CD14-positive monocyte (primary cell): ENCODE measurements around the gene PARP3. TPM values are rescaled to one million over a fixed set of nuclear protein-coding genes. Genes with fewer than 3 reads are reported as not detected.
A peak's percentile ranks its signal among the peaks of the same experiment; 100 is the strongest.

Source experiments
- DNase-seq, 3 donors: peaks; one replicate each; pipeline ENCODE4 v3.0.0-alpha.2; 2011 to 2022
- H2AFZ ChIP-seq: 2 replicates; pipeline ENCODE4 v1.6.0; 2012; ENCODE audit warnings: mild to moderate bottlenecking, low read depth, low read length, inconsistent platforms; ENCODE audit not compliant: insufficient read depth, poor library complexity, severe bottlenecking
- H3K27ac ChIP-seq, 2 donors: 1 replicate in 1 of 2; 2 replicates in 1 of 2; pipeline ENCODE4 v1.5.1; 2012 to 2013; ENCODE audit warnings: low read length in 2 of 2, control low read depth in 1 of 2, inconsistent platforms in 1 of 2, low read depth in 1 of 2, mild to moderate bottlenecking in 1 of 2
- H3K27me3 ChIP-seq, 2 donors: one replicate each; pipeline versions ENCODE4 v1.6.0 to v1.6.1; 2011 to 2013; ENCODE audit warnings: low read length in 2 of 2; ENCODE audit not compliant: control insufficient read depth in 2 of 2, insufficient read depth in 2 of 2
- H3K36me3 ChIP-seq, 2 donors: replicated peaks in 1 of 2; 1 replicate in 1 of 2; 2 replicates in 1 of 2; pipeline versions ENCODE4 v1.5.1 to v1.6.1; 2012 to 2013; ENCODE audit warnings: low read length in 2 of 2, control low read depth in 1 of 2, inconsistent platforms in 1 of 2, mild to moderate bottlenecking in 1 of 2; ENCODE audit not compliant: insufficient read depth in 2 of 2, control insufficient read depth in 1 of 2
- H3K4me1 ChIP-seq, 2 donors: 1 replicate in 1 of 2; 2 replicates in 1 of 2; pipeline versions ENCODE4 v1.5.1 to v1.6.1; 2012 to 2013; ENCODE audit warnings: low read length in 2 of 2, control low read depth in 1 of 2, inconsistent platforms in 1 of 2, mild to moderate bottlenecking in 1 of 2, moderate library complexity in 1 of 2; ENCODE audit not compliant: insufficient read depth in 2 of 2, control insufficient read depth in 1 of 2
- H3K4me2 ChIP-seq: replicated peaks from 2 replicates; pipeline ENCODE3; 2012; ENCODE audit warnings: low read length, moderate library complexity, mild to moderate bottlenecking; ENCODE audit not compliant: poor library complexity, severe bottlenecking; ENCODE audit errors: extremely low read depth
- H3K4me3 ChIP-seq, 3 experiments: fragments of 200-600 bp in 1 of 3; sonication (generic) in 1 of 3; replicated peaks in 1 of 3; 1 replicate in 2 of 3; 2 replicates in 1 of 3; pipeline ENCODE4 v1.5.1; 2011 to 2013; ENCODE audit warnings: low read length in 3 of 3, mild to moderate bottlenecking in 3 of 3, control low read depth in 2 of 3, low read depth in 2 of 3, inconsistent platforms in 1 of 3, moderate library complexity in 1 of 3
- H3K79me2 ChIP-seq: 2 replicates; pipeline ENCODE4 v1.6.0; 2012; ENCODE audit warnings: mild to moderate bottlenecking, control low read depth, inconsistent platforms, low read length, moderate library complexity; ENCODE audit not compliant: insufficient read depth
- H3K9ac ChIP-seq: 2 replicates; pipeline ENCODE4 v1.6.0; 2017; ENCODE audit warnings: low read length, mild to moderate bottlenecking; ENCODE audit not compliant: insufficient read depth, poor library complexity, severe bottlenecking
- H3K9me3 ChIP-seq, 2 donors: replicated peaks in 1 of 2; 1 replicate in 1 of 2; 2 replicates in 1 of 2; pipeline versions ENCODE4 v1.5.1 to v1.6.1; 2012 to 2013; ENCODE audit warnings: low read length in 2 of 2, control low read depth in 1 of 2; ENCODE audit not compliant: control insufficient read depth in 1 of 2, insufficient read depth in 1 of 2
- H4K20me1 ChIP-seq: 2 replicates; pipeline ENCODE4 v1.6.0; 2012; ENCODE audit warnings: mild to moderate bottlenecking, low read length, control low read depth, moderate library complexity; ENCODE audit not compliant: insufficient read depth
- H3K27ac Mint-ChIP-seq, 7 donors: one replicate each; pipeline ENCODE4 v1.8.0; 2020; ENCODE audit warnings: mild to moderate bottlenecking in 7 of 7, mixed read lengths in 7 of 7, moderate library complexity in 6 of 7, inconsistent platforms in 2 of 7
- H3K27me3 Mint-ChIP-seq, 3 donors: one replicate each; pipeline ENCODE4 v1.8.0; 2021 to 2022; ENCODE audit warnings: low read depth in 3 of 3, mild to moderate bottlenecking in 3 of 3, mixed read lengths in 3 of 3, moderate library complexity in 3 of 3, inconsistent platforms in 1 of 3
- H3K36me3 Mint-ChIP-seq, 2 donors: one replicate each; pipeline ENCODE4 v1.8.0; 2020; ENCODE audit warnings: mixed read lengths in 2 of 2, inconsistent platforms in 1 of 2, mild to moderate bottlenecking in 1 of 2
- H3K4me1 Mint-ChIP-seq: one replicate; pipeline ENCODE4 v1.8.0; 2020; ENCODE audit warnings: mild to moderate bottlenecking, mixed read lengths
- H3K4me3 Mint-ChIP-seq, 2 donors: one replicate each; pipeline ENCODE4 v1.8.0; 2020; ENCODE audit warnings: mild to moderate bottlenecking in 2 of 2, mixed read lengths in 2 of 2, moderate library complexity in 1 of 2
- H3K9me3 Mint-ChIP-seq, 7 donors: one replicate each; pipeline ENCODE4 v1.8.0; 2020 to 2022; ENCODE audit warnings: mixed read lengths in 7 of 7, mild to moderate bottlenecking in 6 of 7, moderate library complexity in 6 of 7, inconsistent platforms in 2 of 7
- WGBS: methylation state at CpG from one replicate; pipeline ENCODE4 v1.1.5; 2013; ENCODE audit warnings: missing lambda C conversion rate; ENCODE audit not compliant: insufficient coverage; 5-methylcytosine and 5-hydroxymethylcytosine counted together
- intact Hi-C, 2 donors: fragments of 100-400 bp; cut with micrococcal nuclease; formaldehyde crosslinking; loops; one replicate each; pipeline versions ENCODE4 v1.15.0 to v1.15.1; 2023
- polyA plus RNA-seq, 3 donors: library from polyadenylated mRNA; depleted of rRNA in 1 of 3; unstranded in 2 of 3; stranded (reverse) in 1 of 3; fragments of 300-500 nt in 2 of 3; fragments of >200 nt in 1 of 3; fragmentation: Illumina TruSeq in 2 of 3; gene quantifications; 1 replicate in 2 of 3; 2 replicates in 1 of 3; pipeline ENCODE4 v1.2.3, GENCODE V29; 2012 to 2021
- TF ChIP-seq, protein P1 (sequence below): fragments of 200-600 bp; IDR thresholded peaks from one replicate; pipeline ENCODE4 v1.8.0; 2022; ENCODE audit warnings: antibody characterized with exemption, mild to moderate bottlenecking

The PARP3 gene
- polyA plus RNA-seq, 3 donors: 1.2 to 6.9 (median 1.7) TPM

DNA sequence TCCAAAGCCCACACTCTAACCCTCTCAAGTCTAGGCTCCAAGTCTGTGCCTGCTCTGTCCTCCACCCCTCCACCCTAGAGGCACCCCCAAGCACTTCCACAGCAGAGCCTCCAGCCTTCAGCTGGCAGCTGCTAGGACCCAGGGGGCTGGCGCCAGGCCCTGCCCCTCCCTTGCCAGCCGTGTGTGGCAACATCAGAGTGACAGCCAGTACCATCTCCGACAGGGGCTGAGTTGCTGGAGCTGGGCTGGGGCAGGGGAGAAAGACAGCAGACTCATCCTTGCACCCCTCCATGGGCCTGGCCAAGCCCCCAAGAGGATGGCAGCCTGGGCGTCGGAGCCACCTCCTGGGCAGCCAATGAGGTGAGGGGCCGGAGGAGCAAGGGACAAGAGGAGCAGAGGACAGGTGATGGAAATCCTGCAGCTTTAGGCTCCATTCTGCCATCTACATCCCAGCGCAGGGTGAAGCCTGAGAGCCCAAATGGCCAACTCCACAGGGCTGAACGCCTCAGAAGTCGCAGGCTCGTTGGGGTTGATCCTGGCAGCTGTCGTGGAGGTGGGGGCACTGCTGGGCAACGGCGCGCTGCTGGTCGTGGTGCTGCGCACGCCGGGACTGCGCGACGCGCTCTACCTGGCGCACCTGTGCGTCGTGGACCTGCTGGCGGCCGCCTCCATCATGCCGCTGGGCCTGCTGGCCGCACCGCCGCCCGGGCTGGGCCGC lies 13.2 kb downstream of the PARP3 start, which contains the start of gene GPR62:
Gene GPR62 (plus strand): TSS at position 207 of the 718 bp plus-strand sequence. CDS start 272 bp downstream, at position 479.
- TF ChIP-seq, protein P1, sequence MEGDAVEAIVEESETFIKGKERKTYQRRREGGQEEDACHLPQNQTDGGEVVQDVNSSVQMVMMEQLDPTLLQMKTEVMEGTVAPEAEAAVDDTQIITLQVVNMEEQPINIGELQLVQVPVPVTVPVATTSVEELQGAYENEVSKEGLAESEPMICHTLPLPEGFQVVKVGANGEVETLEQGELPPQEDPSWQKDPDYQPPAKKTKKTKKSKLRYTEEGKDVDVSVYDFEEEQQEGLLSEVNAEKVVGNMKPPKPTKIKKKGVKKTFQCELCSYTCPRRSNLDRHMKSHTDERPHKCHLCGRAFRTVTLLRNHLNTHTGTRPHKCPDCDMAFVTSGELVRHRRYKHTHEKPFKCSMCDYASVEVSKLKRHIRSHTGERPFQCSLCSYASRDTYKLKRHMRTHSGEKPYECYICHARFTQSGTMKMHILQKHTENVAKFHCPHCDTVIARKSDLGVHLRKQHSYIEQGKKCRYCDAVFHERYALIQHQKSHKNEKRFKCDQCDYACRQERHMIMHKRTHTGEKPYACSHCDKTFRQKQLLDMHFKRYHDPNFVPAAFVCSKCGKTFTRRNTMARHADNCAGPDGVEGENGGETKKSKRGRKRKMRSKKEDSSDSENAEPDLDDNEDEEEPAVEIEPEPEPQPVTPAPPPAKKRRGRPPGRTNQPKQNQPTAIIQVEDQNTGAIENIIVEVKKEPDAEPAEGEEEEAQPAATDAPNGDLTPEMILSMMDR: no peak
- H3K9me3 ChIP-seq: no peaks in the 10 kb centered on the region
- H3K27ac ChIP-seq: peak within 1 kb of the TSS in 1 of 2 donors; percentile 36
- H3K79me2 ChIP-seq: no peaks in the 10 kb centered on the region
- peaks cover 2 to 16% of the 10 kb centered on the region in 2 donors for H3K27me3 ChIP-seq
- WGBS: 43% methylated on average over 32 of the region's 33 CpGs
- H3K4me1 ChIP-seq: peaks cover 45 to 51% of the 10 kb centered on the region in 2 donors
- H3K9ac ChIP-seq: peak within 1 kb of the TSS; percentile 66
- no peaks in the 10 kb centered on the region for H3K36me3 ChIP-seq
- DNase-seq: no peak
- peaks cover 0 to 5% (median 0%) of the 10 kb centered on the region in 7 donors for H3K9me3 Mint-ChIP-seq
- H3K36me3 Mint-ChIP-seq: no peaks in the 10 kb centered on the region
- H3K4me3 ChIP-seq: peak within 1 kb of the TSS in 2 of 3 experiments; percentile 9 to 63
- H3K4me3 Mint-ChIP-seq: peak within 1 kb of the TSS; percentile 31 to 64
- peak within 1 kb of the TSS in 4 of 7 donors; percentile 86 to 91 (median 88) for H3K27ac Mint-ChIP-seq
- peak within 1 kb of the TSS; percentile 75 for H3K4me2 ChIP-seq
- H3K4me1 Mint-ChIP-seq: peaks cover 42% of the 10 kb centered on the region
- intact Hi-C loops: no loop called here
- H4K20me1 ChIP-seq: no peaks in the 10 kb centered on the region
- H2AFZ ChIP-seq: peak within 1 kb of the TSS; percentile 88
- peaks cover 11 to 27% (median 21%) of the 10 kb centered on the region in 3 donors for H3K27me3 Mint-ChIP-seq

DNA sequence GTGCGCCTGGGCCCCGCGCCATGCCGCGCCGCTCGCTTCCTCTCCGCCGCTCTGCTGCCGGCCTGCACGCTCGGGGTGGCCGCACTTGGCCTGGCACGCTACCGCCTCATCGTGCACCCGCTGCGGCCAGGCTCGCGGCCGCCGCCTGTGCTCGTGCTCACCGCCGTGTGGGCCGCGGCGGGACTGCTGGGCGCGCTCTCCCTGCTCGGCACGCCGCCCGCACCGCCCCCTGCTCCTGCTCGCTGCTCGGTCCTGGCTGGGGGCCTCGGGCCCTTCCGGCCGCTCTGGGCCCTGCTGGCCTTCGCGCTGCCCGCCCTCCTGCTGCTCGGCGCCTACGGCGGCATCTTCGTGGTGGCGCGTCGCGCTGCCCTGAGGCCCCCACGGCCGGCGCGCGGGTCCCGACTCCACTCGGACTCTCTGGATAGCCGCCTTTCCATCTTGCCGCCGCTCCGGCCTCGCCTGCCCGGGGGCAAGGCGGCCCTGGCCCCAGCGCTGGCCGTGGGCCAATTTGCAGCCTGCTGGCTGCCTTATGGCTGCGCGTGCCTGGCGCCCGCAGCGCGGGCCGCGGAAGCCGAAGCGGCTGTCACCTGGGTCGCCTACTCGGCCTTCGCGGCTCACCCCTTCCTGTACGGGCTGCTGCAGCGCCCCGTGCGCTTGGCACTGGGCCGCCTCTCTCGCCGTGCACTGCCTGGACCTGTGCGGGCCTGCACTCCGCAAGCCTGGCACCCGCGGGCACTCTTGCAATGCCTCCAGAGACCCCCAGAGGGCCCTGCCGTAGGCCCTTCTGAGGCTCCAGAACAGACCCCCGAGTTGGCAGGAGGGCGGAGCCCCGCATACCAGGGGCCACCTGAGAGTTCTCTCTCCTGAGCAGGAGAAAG lies 14.0 kb downstream of the PARP3 start:
- Mint-ChIP-seq H3K9me3 (peaks cover 0 to 5% (median 0%) of the 10 kb centered on the region in 7 donors), H3K27ac (no peak overlapping the region), H3K36me3 (no peaks in the 10 kb centered on the region), H3K4me3 (peak overlapping the region; percentile 31 to 64), H3K27me3 (peaks cover 13 to 30% (median 21%) of the 10 kb centered on the region in 3 donors), H3K4me1 (peaks cover 42% of the 10 kb centered on the region)
- intact Hi-C loops: no loop called here
- Histone ChIP-seq H4K20me1 (no peaks in the 10 kb centered on the region), H3K9ac (peak overlapping the region; percentile 66), H3K27me3 (peaks cover 2 to 19% of the 10 kb centered on the region in 2 donors), H2AFZ (peak overlapping the region; percentile 88), H3K27ac (no peak overlapping the region), H3K4me1 (peaks cover 45 to 51% of the 10 kb centered on the region in 2 donors), H3K4me2 (peak overlapping the region; percentile 75), H3K36me3 (no peaks in the 10 kb centered on the region), H3K79me2 (no peaks in the 10 kb centered on the region), H3K9me3 (no peaks in the 10 kb centered on the region), H3K4me3 (peak overlapping the region in 2 of 3 experiments; percentile 9 to 63)
- WGBS: 4% methylated on average over 96 of the region's 97 CpGs
- peak; percentile 55 to 85 (median 66) for DNase-seq
- TF ChIP-seq, protein P1: peak; percentile 34
